HCT116 (cell line): ENCODE results near the gene RTL10. TPM values are rescaled to one million over a fixed set of nuclear protein-coding genes. Genes with fewer than 3 reads are reported as not detected.

Experiments
- ATAC-seq: fragments of 200-7000 bp; cut with Tn5 transposase; 2 replicates; pipeline ENCODE4 v1.9.1; 2020; ENCODE audit warnings: mild to moderate bottlenecking, moderate library complexity
- BruUV-seq: library from RNA; stranded (reverse); fragments of 400-500 nt; replicated peaks from 2 replicates; lab custom pipeline; 2021; lab: Mats Ljungman, UMichigan
- CTCF ChIA-PET: fragments of 300-600 bp; sonication (Branson Sonifier 250); formaldehyde crosslinking; loops from one replicate; lab custom pipeline; 2021; ENCODE audit warnings: antibody characterized with exemption; lab: Charles Lee
- POLR2A ChIA-PET: fragments of 300-600, 350-600 bp; sonication (Branson Sonifier 250); formaldehyde crosslinking; loops from one replicate; lab custom pipeline; 2021; ENCODE audit warnings: antibody characterized with exemption; lab: Charles Lee
- RAD21 ChIA-PET, 2 experiments: fragments of 300-600 bp; sonication (Branson Sonifier 250); formaldehyde crosslinking; loops; one replicate each; lab custom pipeline; 2023; ENCODE audit warnings: low total read pairs in 2 of 2; ENCODE audit not compliant: uncharacterized antibody in 2 of 2, unreplicated experiment in 2 of 2, low non-redundant PET in 1 of 2; lab: Charles Lee
- DNase-seq: peaks from one replicate; pipeline ENCODE4 v3.0.0-alpha.2; 2010; ENCODE audit warnings: low read depth, low spot score
- H2AFZ ChIP-seq: fragments of 200-600 bp; shearing (Covaris generic), sonication (generic); 2 replicates; pipeline ENCODE4 v1.6.1; 2017; ENCODE audit warnings: low read depth, mixed run types, mixed read lengths, antibody characterized with exemption, low read length; ENCODE audit not compliant: poor library complexity, severe bottlenecking
- H3K27ac ChIP-seq: 2 replicates; pipeline ENCODE4 v1.5.1; 2012; ENCODE audit warnings: low read depth, low read length
- H3K27me3 ChIP-seq: fragments of 200-600 bp; sonication (generic); 2 replicates; pipeline ENCODE4 v1.6.1; 2016; ENCODE audit warnings: mixed run types, low read length, mixed read lengths; ENCODE audit not compliant: insufficient read depth
- H3K36me3 ChIP-seq, 2 experiments: fragments of 200-500 bp in 1 of 2; fragments of 200-600 bp in 1 of 2; sonication (Bioruptor generic) in 1 of 2; sonication (generic) in 1 of 2; 2 replicates each; pipeline versions ENCODE4 v1.5.1 to v1.6.1; 2014 to 2016; ENCODE audit warnings: low read length in 2 of 2, inconsistent platforms in 1 of 2, mixed read lengths in 1 of 2, mixed run types in 1 of 2; ENCODE audit not compliant: insufficient read depth in 2 of 2, control insufficient read depth in 1 of 2
- H3K4me1 ChIP-seq, 2 experiments: fragments of 200-600 bp in 1 of 2; sonication (generic) in 1 of 2; 2 replicates each; pipeline versions ENCODE4 v1.5.1 to v1.6.1; 2012 to 2017; ENCODE audit warnings: low read length in 2 of 2, inconsistent platforms in 1 of 2, mild to moderate bottlenecking in 1 of 2, mixed read lengths in 1 of 2, mixed run types in 1 of 2, moderate library complexity in 1 of 2; ENCODE audit not compliant: insufficient read depth in 2 of 2, control insufficient read depth in 1 of 2
- H3K4me2 ChIP-seq: fragments of 200-600 bp; sonication (generic); 2 replicates; pipeline ENCODE4 v1.6.1; 2017; ENCODE audit warnings: mixed run types, low read length, mixed read lengths
- H3K4me3 ChIP-seq, 2 experiments: fragments of 200-600 bp in 1 of 2; sonication (generic) in 1 of 2; replicated peaks in 1 of 2; 2 replicates each; pipeline ENCODE4 v1.5.1; 2011 to 2016; ENCODE audit warnings: low read length in 2 of 2, control low read depth in 1 of 2, low read depth in 1 of 2, mild to moderate bottlenecking in 1 of 2, mixed read lengths in 1 of 2, mixed run types in 1 of 2
- H3K79me2 ChIP-seq: fragments of 200-600 bp; sonication (generic); 2 replicates; pipeline ENCODE4 v1.6.1; 2017; ENCODE audit warnings: mild to moderate bottlenecking, mixed run types, low read length, moderate library complexity, mixed read lengths; ENCODE audit not compliant: insufficient read depth
- H3K9ac ChIP-seq: fragments of 200-600 bp; sonication (generic); 2 replicates; pipeline ENCODE4 v1.6.1; 2016; ENCODE audit warnings: low read length, mixed read lengths
- H3K9me2 ChIP-seq: fragments of 200-600 bp; sonication (generic), shearing (Covaris generic); 2 replicates; pipeline ENCODE4 v1.6.1; 2017; ENCODE audit warnings: mixed run types, mild to moderate bottlenecking, moderate library complexity; ENCODE audit not compliant: insufficient read depth
- H3K9me3 ChIP-seq, 2 experiments: fragments of 200-500 bp in 1 of 2; fragments of 200-600 bp in 1 of 2; sonication (Bioruptor generic) in 1 of 2; sonication (generic) in 1 of 2; 2 replicates each; pipeline ENCODE4 v1.6.1; 2014 to 2017; ENCODE audit warnings: low read length in 2 of 2, mixed read lengths in 2 of 2, inconsistent platforms in 1 of 2, low read depth in 1 of 2, mild to moderate bottlenecking in 1 of 2, mixed run types in 1 of 2, moderate library complexity in 1 of 2; ENCODE audit not compliant: control insufficient read depth in 1 of 2, insufficient read depth in 1 of 2
- H4K20me1 ChIP-seq: fragments of 200-600 bp; sonication (generic), shearing (Covaris generic); 2 replicates; pipeline ENCODE4 v1.6.1; 2017; ENCODE audit warnings: mixed run types, mild to moderate bottlenecking, moderate library complexity; ENCODE audit not compliant: insufficient read depth
- JUND ChIP-seq: IDR thresholded peaks from 2 replicates; pipeline ENCODE4 v1.6.1; 2012
- REST ChIP-seq: IDR thresholded peaks from 2 replicates; pipeline ENCODE4 v1.6.1; 2012; ENCODE audit warnings: low read depth
- SIN3A ChIP-seq: IDR thresholded peaks from 2 replicates; pipeline ENCODE4 v1.6.1; 2012; ENCODE audit warnings: low read depth
- SRF ChIP-seq: IDR thresholded peaks from 2 replicates; pipeline ENCODE4 v1.6.1; 2012; ENCODE audit warnings: low read depth
- TCF7L2 ChIP-seq: IDR thresholded peaks from 2 replicates; pipeline ENCODE4 v1.7.0; 2011; ENCODE audit warnings: borderline replicate concordance, inconsistent platforms; ENCODE audit not compliant: insufficient read depth, insufficient read length; ENCODE audit errors: extremely low read depth
- ZBTB33 ChIP-seq: IDR thresholded peaks from 2 replicates; pipeline ENCODE4 v1.6.1; 2011; ENCODE audit warnings: mild to moderate bottlenecking, low read length, moderate library complexity; ENCODE audit not compliant: insufficient replicate concordance; ENCODE audit errors: extremely low read depth
- intact Hi-C: fragments of 100-400 bp; cut with micrococcal nuclease; formaldehyde crosslinking; loops from 2 replicates; pipeline ENCODE4 v1.10.0; 2022
- total RNA-seq: library from RNA; stranded (reverse); gene quantifications from one replicate; pipeline ENCODE4 v1.2.1, GENCODE V29; 2021; ENCODE audit not compliant: unreplicated experiment

The RTL10 gene
- total RNA-seq, 1 experiment from 2014 or later: 24.6 TPM

- Histone ChIP-seq H4K20me1 (no peaks in the 10 kb centered on the region), H3K9me3 (no peaks in the 10 kb centered on the region), H3K36me3 (no peaks in the 10 kb centered on the region), H3K9me2 (no peaks in the 10 kb centered on the region), H2AFZ (no peak overlapping the region), H3K4me3 (no peak overlapping the region), H3K79me2 (no peaks in the 10 kb centered on the region), H3K4me2 (no peak overlapping the region), H3K27ac (no peak overlapping the region), H3K4me1 (no peaks in the 10 kb centered on the region)
- CTCF ChIA-PET: no interaction called here
- ATAC-seq: no peak
- BruUV-seq: no TSS peak
- RAD21 ChIA-PET: no interaction called here
- no peak for TF ChIP-seq REST
- TF ChIP-seq JUND: no peak
- TF ChIP-seq, all 23 proteins: peak for 0
- intact Hi-C loops: no loop called here
- H3K9ac ChIP-seq: no peak overlapping the region
- no peak for DNase-seq
- no peaks in the 10 kb centered on the region for H3K27me3 ChIP-seq
- POLR2A ChIA-PET: no interaction called here
Observed at GRCh38 chr22:19819208-19819910, 35.3 kb downstream of the RTL10 start.

GRCh38 chr22:19818324-19819207 is 36.1 kb downstream of the RTL10 start:
- H3K4me2 ChIP-seq: no peak overlapping the region
- H3K36me3 ChIP-seq: no peaks in the 10 kb centered on the region
- CTCF ChIA-PET: no interaction called here
- H3K27ac ChIP-seq: no peak overlapping the region
- DNase-seq (no peak), ATAC-seq (no peak)
- no TSS peak for BruUV-seq
- RAD21 ChIA-PET: no interaction called here
- H3K9me2 ChIP-seq: no peaks in the 10 kb centered on the region
- H3K9me3 ChIP-seq: no peaks in the 10 kb centered on the region
- H3K4me1 ChIP-seq: no peaks in the 10 kb centered on the region
- no peak overlapping the region for H3K9ac ChIP-seq
- H3K4me3 ChIP-seq: no peak overlapping the region
- intact Hi-C loops: no loop called here
- H3K27me3 ChIP-seq: no peaks in the 10 kb centered on the region
- H2AFZ ChIP-seq: no peak overlapping the region
- no peaks in the 10 kb centered on the region for H4K20me1 ChIP-seq
- H3K79me2 ChIP-seq: no peaks in the 10 kb centered on the region
- POLR2A ChIA-PET: no interaction called here
- TF ChIP-seq TCF7L2 (no peak), REST (no peak), SIN3A (no peak), SRF (no peak), ZBTB33 (no peak)
